GM12874 (cell line): ENCODE results near the gene CLASP1.

Experiments
- CTCF ChIP-seq: IDR thresholded peaks from 2 replicates; pipeline ENCODE4 v1.5.1; 2011; ENCODE audit warnings: low read depth, mild to moderate bottlenecking, control low read depth, low read length, moderate library complexity; ENCODE audit not compliant: insufficient read depth

The CLASP1 gene

GRCh38 chr2:121400201-121400600 lies 249.1 kb downstream of the CLASP1 start:
- TF ChIP-seq CTCF: no peak

- TF ChIP-seq CTCF: no peak
These were observed 250.4 kb downstream of the CLASP1 start for GRCh38 chr2:121398853-121399252.

GRCh38 chr2:121390082-121390692 lies 259.1 kb downstream of the CLASP1 start:
- TF ChIP-seq CTCF: no peak

- no peak for TF ChIP-seq CTCF
These were observed 260.9 kb downstream of the CLASP1 start for GRCh38 chr2:121388371-121388770.

- TF ChIP-seq CTCF: no peak
These were observed 261.5 kb downstream of the CLASP1 start for GRCh38 chr2:121387591-121388325.

- TF ChIP-seq CTCF: no peak
These were observed 262.6 kb downstream of the CLASP1 start for GRCh38 chr2:121386707-121387106.

- TF ChIP-seq CTCF: no peak
These were observed 263.2 kb downstream of the CLASP1 start for GRCh38 chr2:121386102-121386501.
